Lower leg skin (tissue), 3 donors: ENCODE results near the gene IQGAP3.

Experiments
- POLR2A ChIP-seq, 2 donors: fragments of 450-650 bp; IDR thresholded peaks; one replicate each; pipeline ENCODE4 v1.6.1; 2016 to 2017; ENCODE audit warnings: antibody characterized with exemption in 2 of 2, mild to moderate bottlenecking in 1 of 2, moderate library complexity in 1 of 2
- TF ChIP-seq, protein P1 (sequence below), 3 donors: fragments of 450-650 bp; IDR thresholded peaks; one replicate each; pipeline ENCODE4 v1.5.1; 2016; ENCODE audit warnings: antibody characterized with exemption in 3 of 3, mild to moderate bottlenecking in 3 of 3, moderate library complexity in 2 of 3

DNA sequence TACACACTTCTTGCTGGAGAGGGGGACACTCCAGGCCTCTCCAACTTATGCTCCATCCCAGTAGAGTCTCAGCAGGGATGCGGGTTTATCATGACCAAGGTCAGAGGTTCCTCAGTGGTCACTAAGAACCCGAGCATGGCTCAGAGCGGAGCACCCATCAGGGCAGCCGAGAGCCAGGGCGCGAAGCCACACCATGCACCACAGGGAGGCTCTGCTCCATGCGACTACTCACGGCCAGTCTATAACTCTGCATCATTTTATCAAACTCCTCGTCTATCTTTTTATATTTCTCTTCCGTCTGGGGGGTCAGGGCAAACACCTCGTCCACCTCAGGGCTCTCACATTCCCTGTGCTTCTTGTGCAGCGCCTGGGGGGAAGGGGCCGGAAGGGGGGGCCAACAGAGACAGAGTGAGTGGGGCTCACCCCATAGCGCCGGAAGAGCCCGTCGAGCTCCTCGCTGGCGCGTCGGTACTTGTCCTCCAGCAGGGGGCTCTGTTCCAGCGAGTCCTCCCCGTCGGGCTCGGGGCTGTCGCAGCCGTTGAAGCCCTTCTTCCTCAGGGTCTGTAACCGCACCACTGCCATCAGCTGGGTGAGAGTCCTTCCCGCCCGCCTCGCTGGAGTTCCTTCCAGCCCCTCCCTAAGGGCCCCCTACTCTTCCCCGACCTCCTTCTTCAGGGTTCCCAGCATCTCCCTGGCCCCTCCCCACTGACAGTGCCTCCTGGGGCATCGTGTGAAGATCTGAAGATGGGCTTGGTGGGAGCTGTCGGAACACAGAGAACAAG is 91.8 kb downstream of the IQGAP3 start:
- TF ChIP-seq, protein P1, sequence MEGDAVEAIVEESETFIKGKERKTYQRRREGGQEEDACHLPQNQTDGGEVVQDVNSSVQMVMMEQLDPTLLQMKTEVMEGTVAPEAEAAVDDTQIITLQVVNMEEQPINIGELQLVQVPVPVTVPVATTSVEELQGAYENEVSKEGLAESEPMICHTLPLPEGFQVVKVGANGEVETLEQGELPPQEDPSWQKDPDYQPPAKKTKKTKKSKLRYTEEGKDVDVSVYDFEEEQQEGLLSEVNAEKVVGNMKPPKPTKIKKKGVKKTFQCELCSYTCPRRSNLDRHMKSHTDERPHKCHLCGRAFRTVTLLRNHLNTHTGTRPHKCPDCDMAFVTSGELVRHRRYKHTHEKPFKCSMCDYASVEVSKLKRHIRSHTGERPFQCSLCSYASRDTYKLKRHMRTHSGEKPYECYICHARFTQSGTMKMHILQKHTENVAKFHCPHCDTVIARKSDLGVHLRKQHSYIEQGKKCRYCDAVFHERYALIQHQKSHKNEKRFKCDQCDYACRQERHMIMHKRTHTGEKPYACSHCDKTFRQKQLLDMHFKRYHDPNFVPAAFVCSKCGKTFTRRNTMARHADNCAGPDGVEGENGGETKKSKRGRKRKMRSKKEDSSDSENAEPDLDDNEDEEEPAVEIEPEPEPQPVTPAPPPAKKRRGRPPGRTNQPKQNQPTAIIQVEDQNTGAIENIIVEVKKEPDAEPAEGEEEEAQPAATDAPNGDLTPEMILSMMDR (IDR thresholded peaks at IDR 0.05): no peak
- no peak for TF ChIP-seq POLR2A (IDR thresholded peaks at IDR 0.05)
